SK-MEL-5 (cell line): ENCODE data around the gene B4GALT3. TPM values are rescaled to one million over a fixed set of nuclear protein-coding genes. Genes with fewer than 3 reads are reported as not detected.

Experiments used
- DNase-seq: peaks from one replicate; pipeline ENCODE4 v3.0.0-alpha.2; 2016; ENCODE audit warnings: low read depth, low spot score
- in situ Hi-C: cut with HindIII; loops from 2 replicates; pipeline ENCODE4 v1.10.0; 2016; ENCODE audit warnings: low sequenced_read_pairs, high pct_unique_total_duplicates, low pct_unique_long_range_greater_than_20kb
- total RNA-seq: library from RNA; depleted of rRNA; stranded (reverse); fragments of >200 nt; shearing (Covaris generic); gene quantifications from 2 replicates; pipeline ENCODE4 v1.2.3, GENCODE V29; 2014

The B4GALT3 gene
- total RNA-seq, 1 experiment from 2014 or later, result 55.9 TPM

- DNase-seq, result no peak
- in situ Hi-C loops, result loop anchor here (25.0 kb wide), 1 partner anchor 173 kb away; no protein-coding TSS in a partner anchor
Measured at GRCh38 chr1:161214369-161214768, 37.1 kb upstream of the B4GALT3 start.

- in situ Hi-C loops, result loop anchor here (25.0 kb wide), 1 partner anchor 177 kb away; no protein-coding TSS in a partner anchor
Measured at GRCh38 chr1:161209790-161210409, 32.6 kb upstream of the B4GALT3 start.

GRCh38 chr1:161207173-161207572 is 29.9 kb upstream of the B4GALT3 start:
- in situ Hi-C loops, result loop anchor here (25.0 kb wide), 1 partner anchor 180 kb away; no protein-coding TSS in a partner anchor

More at GRCh38 chr1:161209790-161210409, 32.6 kb upstream of the B4GALT3 start:
- peak; percentile 86 for DNase-seq

GRCh38 chr1:161206411-161207140 is 29.3 kb upstream of the B4GALT3 start:
- DNase-seq, result no peak
- in situ Hi-C loops, result loop anchor here (25.0 kb wide), 1 partner anchor 181 kb away; no protein-coding TSS in a partner anchor

More at GRCh38 chr1:161207173-161207572, 29.9 kb upstream of the B4GALT3 start:
- no peak for DNase-seq

GRCh38 chr1:161201836-161202712 is 24.8 kb upstream of the B4GALT3 start, which contains the start of gene NDUFS2:
Gene NDUFS2, plus strand, starts transcription at chr1:161202367. Its CDS starts 19 bp downstream, at chr1:161202386.
- DNase-seq, result peak; percentile 99
- in situ Hi-C loops, result loop anchor here (25.0 kb wide), 1 partner anchor 185 kb away; no protein-coding TSS in a partner anchor

GRCh38 chr1:161200992-161201835 is 23.9 kb upstream of the B4GALT3 start:
- in situ Hi-C loops, result loop anchor here (25.0 kb wide), 1 partner anchor 186 kb away; no protein-coding TSS in a partner anchor
- DNase-seq, result no peak

GRCh38 chr1:161200421-161200991 is 23.2 kb upstream of the B4GALT3 start:
- no peak for DNase-seq

GRCh38 chr1:161199506-161200139 is 22.3 kb upstream of the B4GALT3 start:
- DNase-seq, result no peak
- in situ Hi-C loops, result loop anchor here (25.0 kb wide), 1 partner anchor 188 kb away; no protein-coding TSS in a partner anchor

More at GRCh38 chr1:161200421-161200991, 23.2 kb upstream of the B4GALT3 start:
- in situ Hi-C loops, result loop anchor here (25.0 kb wide), 1 partner anchor 187 kb away; no protein-coding TSS in a partner anchor

GRCh38 chr1:161198897-161199431 is 21.7 kb upstream of the B4GALT3 start, which contains the start of gene ADAMTS4:
Gene ADAMTS4, minus strand, starts transcription at chr1:161199054. Its CDS starts 427 bp downstream, at chr1:161198627.
- no peak for DNase-seq
- in situ Hi-C loops, result no loop called here

- peak; percentile 37 for DNase-seq
- in situ Hi-C loops, result no loop called here
Measured at GRCh38 chr1:161198194-161198896, 21.0 kb upstream of the B4GALT3 start.

GRCh38 chr1:161197560-161198193 is 20.4 kb upstream of the B4GALT3 start:
- in situ Hi-C loops, result no loop called here
- DNase-seq, result no peak

- DNase-seq, result no peak
- in situ Hi-C loops, result no loop called here
Measured at GRCh38 chr1:161196521-161197451, 19.5 kb upstream of the B4GALT3 start.

- in situ Hi-C loops, result no loop called here
Measured at GRCh38 chr1:161196111-161196510, 18.8 kb upstream of the B4GALT3 start.

GRCh38 chr1:161195171-161195570 is 17.9 kb upstream of the B4GALT3 start:
- in situ Hi-C loops, result no loop called here
- DNase-seq, result no peak

More at GRCh38 chr1:161196111-161196510, 18.8 kb upstream of the B4GALT3 start:
- no peak for DNase-seq
